HG03135 (cell line): ENCODE data around the gene HSPA6.
"Not testable (repeated sequence)": the region's sequence is repeated elsewhere in the genome, so short reads cannot be mapped to it uniquely, and the experiment has no call there.

ENCODE experiments used
- ATAC-seq: cut with Tn5 transposase; IDR thresholded peaks from one replicate; pipeline ENCODE4 v1.9.1; 2021; ENCODE audit warnings: mild to moderate bottlenecking, moderate library complexity; ENCODE audit not compliant: unreplicated experiment

The HSPA6 gene

GRCh38 chr1:161502641-161503393 is 21.5 kb upstream of the HSPA6 start:
- ATAC-seq, result no peak

GRCh38 chr1:161503394-161503748 is 21.0 kb upstream of the HSPA6 start:
- ATAC-seq, result no peak

GRCh38 chr1:161505686-161506085 is 18.7 kb upstream of the HSPA6 start:
- ATAC-seq, result no peak

- no peak for ATAC-seq
Measured at GRCh38 chr1:161506336-161507223, 17.8 kb upstream of the HSPA6 start.

GRCh38 chr1:161510477-161510876 is 13.9 kb upstream of the HSPA6 start:
- no peak for ATAC-seq

- no peak for ATAC-seq
Measured at GRCh38 chr1:161511018-161511755, 13.2 kb upstream of the HSPA6 start.

DNA sequence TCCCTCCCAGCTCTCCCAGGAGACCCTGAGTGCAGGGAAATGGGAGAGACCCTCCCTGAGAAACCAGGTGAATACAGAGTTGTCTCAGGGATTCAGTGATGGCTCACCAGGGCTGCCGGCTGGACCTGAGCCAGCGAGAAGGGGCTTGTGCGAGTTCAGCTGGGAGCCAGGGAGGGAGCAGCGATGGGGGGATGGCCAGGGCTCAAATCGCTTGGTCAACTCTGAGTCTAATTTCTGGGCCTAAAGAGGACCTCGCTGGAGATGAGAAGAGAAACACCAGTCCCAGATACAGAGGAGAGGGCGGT is 12.6 kb upstream of the HSPA6 start:
- ATAC-seq, result no peak

DNA sequence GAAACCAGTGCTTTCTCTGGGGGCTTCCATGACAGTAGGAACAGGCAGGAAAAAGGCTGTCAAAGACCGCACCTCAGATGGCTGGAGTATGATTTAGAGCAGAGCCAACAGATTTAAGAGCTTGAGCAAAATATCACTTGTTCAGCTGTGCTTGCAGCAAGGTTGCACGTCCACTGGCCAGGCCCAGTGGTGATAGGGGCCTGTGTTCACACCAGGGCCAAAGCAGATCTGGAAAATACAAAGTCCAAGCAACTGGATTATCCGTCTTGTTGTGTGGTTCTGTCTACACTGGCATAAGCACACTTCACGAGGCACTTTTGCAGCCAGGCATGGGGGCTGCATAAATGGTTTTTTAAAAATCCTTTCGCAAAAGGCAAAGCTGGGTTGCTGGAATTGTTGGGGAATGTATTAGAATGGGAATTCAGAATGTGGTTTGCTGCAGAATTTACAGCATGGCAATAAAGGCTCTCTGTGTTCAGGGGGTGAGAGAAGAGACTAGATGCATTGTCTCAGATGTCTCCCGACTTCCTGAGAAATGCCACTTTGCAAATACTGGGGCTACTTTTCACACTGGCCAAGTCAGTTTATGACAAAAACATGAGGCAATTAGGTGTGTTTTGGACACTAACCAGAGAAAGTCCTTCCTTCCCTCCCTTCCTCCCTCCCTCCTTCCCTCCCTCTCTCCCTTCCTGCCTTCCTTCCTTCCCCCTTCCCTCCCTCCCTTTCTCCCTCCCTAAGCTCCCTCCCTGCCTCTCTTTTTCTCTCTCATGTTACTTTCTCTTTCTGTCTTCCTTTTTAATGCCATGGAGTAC is 11.5 kb upstream of the HSPA6 start:
- ATAC-seq, result not testable (repeated sequence)

- ATAC-seq, result not testable (repeated sequence)
Measured at GRCh38 chr1:161513448-161513780, 10.9 kb upstream of the HSPA6 start.

GRCh38 chr1:161513953-161514352 is 10.4 kb upstream of the HSPA6 start:
- ATAC-seq, result not testable (repeated sequence)

DNA sequence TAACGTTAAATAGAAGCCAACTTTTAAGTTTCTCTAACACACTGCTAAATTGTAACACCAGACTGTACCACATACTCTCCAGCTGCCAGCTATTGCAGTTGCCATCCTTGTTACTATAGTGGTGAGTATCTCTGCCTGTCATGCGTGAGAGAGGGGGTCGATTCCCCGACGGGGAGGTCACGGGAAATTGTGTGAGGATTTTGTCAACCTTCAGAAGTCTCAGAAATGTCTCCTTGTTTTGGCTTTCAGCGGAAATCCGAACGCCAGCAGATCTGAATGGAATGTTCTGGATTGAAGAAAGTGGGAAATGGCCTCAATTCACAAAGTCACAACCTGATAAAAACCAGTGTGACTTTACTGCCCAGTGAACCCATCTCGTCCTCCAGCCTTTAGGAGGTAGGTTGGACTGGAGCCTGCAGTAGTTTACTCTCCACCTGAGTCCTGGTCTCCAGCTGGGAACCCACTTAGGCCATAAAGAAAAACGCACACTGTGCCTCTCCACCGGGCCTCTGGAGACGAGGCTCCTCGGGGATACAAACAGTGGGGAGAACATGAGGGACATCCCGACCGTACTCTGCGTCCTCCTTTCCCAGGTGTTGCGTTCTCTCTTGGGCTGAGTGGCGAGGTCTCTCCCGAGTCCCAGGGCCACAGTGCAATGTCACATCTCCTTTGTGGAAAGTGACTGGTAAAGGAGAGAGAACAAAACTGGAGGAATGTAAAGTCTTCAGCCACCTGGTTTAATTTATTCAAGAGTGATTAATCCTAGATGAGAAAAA is 1.1 kb upstream of the HSPA6 start:
- ATAC-seq, result peak; percentile 3

GRCh38 chr1:161524742-161525291 is 477 bp downstream of the HSPA6 start:
- peak; percentile 15 for ATAC-seq

DNA sequence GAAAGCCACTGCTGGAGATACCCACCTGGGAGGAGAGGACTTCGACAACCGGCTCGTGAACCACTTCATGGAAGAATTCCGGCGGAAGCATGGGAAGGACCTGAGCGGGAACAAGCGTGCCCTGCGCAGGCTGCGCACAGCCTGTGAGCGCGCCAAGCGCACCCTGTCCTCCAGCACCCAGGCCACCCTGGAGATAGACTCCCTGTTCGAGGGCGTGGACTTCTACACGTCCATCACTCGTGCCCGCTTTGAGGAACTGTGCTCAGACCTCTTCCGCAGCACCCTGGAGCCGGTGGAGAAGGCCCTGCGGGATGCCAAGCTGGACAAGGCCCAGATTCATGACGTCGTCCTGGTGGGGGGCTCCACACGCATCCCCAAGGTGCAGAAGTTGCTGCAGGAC is 981 bp downstream of the HSPA6 start:
- not testable (repeated sequence) for ATAC-seq

DNA sequence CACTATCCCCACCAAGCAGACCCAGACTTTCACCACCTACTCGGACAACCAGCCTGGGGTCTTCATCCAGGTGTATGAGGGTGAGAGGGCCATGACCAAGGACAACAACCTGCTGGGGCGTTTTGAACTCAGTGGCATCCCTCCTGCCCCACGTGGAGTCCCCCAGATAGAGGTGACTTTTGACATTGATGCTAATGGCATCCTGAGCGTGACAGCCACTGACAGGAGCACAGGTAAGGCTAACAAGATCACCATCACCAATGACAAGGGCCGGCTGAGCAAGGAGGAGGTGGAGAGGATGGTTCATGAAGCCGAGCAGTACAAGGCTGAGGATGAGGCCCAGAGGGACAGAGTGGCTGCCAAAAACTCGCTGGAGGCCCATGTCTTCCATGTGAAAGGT is 1.6 kb downstream of the HSPA6 start:
- not testable (repeated sequence) for ATAC-seq

DNA sequence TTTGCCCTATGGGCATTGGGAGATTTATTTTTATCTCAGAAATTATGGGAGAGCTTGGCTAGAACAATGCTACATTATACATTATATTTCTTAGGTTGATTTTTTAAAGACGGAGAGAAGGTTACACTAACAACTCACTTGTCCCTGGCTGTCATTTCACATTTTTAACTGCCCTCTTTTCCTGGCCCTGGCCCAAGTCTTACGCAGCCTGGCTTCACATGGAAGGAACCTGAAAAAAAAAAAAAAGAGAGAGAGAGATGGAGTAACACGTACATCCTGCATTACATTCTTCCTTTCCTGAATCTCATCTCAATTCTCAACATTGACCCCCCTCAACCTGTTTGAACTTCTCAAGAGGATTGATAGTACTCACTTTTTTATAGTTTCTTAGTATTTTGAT is 4.2 kb downstream of the HSPA6 start:
- ATAC-seq, result not testable (repeated sequence)

DNA sequence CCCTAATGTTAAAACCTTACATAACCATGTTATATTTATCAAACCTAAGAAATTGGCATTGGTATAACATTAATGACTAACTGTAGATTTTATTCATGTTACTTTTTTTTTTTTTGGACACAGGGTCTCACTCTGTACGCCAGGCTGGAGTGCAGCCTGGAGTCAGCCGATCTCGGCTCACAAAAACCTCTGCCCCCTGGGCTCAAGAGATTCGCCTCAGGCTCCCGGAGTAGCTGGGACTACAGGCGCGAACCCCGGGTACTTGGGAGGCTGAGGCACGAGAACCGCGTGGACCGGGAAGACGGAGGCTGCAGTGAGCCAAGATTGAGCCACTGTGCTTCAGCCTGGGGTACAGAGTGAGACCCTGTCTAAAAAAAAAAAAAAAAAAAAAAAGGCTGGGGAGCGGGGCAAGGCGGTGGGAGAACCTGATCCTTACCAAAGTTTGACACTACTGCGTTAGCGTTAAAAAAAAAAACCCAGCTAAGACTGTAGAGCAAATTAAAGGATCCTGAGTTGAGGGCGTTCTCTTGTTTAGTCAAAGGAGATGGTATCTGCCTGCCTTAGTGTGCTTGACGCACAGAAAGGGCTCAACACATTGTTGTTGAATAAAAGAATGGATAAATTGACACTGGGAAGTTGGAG is 5.2 kb downstream of the HSPA6 start:
- ATAC-seq, result not testable (repeated sequence)

GRCh38 chr1:161530158-161530557 is 5.8 kb downstream of the HSPA6 start:
- not testable (repeated sequence) for ATAC-seq

- peak; percentile 68 for ATAC-seq
Measured at GRCh38 chr1:161530671-161531641, 6.6 kb downstream of the HSPA6 start.
